DOHH2 (cell line): Measurements from ENCODE around the gene ITIH2.
A peak's percentile ranks its signal among the peaks of the same experiment; 100 is the strongest.

Experiments used
- EZH2phosphoT487 ChIP-seq: fragments of 200-600 bp; sonication (generic); IDR thresholded peaks from 2 replicates; pipeline ENCODE4 v1.6.1; 2017; ENCODE audit warnings: borderline replicate concordance, mild to moderate bottlenecking, antibody characterized with exemption, low read length, moderate library complexity, mixed read lengths
- TF ChIP-seq, protein P1 (sequence below): fragments of 200-600 bp; sonication (generic); IDR thresholded peaks from one replicate; pipeline ENCODE4 v1.5.1; 2014; ENCODE audit warnings: antibody characterized with exemption, mild to moderate bottlenecking, low read depth, low read length; ENCODE audit not compliant: poor library complexity, severe bottlenecking

- TF ChIP-seq, protein P1, sequence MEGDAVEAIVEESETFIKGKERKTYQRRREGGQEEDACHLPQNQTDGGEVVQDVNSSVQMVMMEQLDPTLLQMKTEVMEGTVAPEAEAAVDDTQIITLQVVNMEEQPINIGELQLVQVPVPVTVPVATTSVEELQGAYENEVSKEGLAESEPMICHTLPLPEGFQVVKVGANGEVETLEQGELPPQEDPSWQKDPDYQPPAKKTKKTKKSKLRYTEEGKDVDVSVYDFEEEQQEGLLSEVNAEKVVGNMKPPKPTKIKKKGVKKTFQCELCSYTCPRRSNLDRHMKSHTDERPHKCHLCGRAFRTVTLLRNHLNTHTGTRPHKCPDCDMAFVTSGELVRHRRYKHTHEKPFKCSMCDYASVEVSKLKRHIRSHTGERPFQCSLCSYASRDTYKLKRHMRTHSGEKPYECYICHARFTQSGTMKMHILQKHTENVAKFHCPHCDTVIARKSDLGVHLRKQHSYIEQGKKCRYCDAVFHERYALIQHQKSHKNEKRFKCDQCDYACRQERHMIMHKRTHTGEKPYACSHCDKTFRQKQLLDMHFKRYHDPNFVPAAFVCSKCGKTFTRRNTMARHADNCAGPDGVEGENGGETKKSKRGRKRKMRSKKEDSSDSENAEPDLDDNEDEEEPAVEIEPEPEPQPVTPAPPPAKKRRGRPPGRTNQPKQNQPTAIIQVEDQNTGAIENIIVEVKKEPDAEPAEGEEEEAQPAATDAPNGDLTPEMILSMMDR: peak; percentile 68
- TF ChIP-seq EZH2phosphoT487: no peak
Measured at GRCh38 chr10:7756360-7756992, 53.4 kb downstream of the ITIH2 start.
